GM21825 (cell line): ENCODE data around the gene PLAAT3.
"Not testable (repeated sequence)": the region's sequence is repeated elsewhere in the genome, so short reads cannot be mapped to it uniquely, and the experiment has no call there.

Experiments used
- ATAC-seq: cut with Tn5 transposase; IDR thresholded peaks from one replicate; pipeline ENCODE4 v1.9.1; 2021; ENCODE audit warnings: mild to moderate bottlenecking, moderate library complexity; ENCODE audit not compliant: unreplicated experiment

The PLAAT3 gene

GRCh38 chr11:63572026-63572688 is 42.1 kb downstream of the PLAAT3 start:
- ATAC-seq, result no peak

DNA sequence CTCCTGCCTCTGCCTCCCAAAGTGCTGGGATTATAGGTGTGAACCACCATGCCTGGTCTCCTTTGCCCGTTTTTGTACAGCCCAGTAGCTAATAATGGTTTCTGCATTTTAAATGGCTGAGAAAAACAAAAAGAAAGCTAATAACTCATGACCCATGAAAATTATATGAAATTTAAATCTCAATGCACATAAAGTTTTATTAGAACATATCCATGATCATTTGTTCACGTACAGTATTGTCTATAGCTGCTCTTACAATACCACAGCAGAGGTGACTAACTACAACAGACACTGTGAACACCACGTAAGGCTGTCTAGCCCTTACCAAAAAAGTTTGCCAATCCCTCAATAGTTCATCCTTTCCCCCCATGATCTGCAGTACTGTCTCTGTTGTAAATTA is 44.7 kb downstream of the PLAAT3 start:
- no peak for ATAC-seq

DNA sequence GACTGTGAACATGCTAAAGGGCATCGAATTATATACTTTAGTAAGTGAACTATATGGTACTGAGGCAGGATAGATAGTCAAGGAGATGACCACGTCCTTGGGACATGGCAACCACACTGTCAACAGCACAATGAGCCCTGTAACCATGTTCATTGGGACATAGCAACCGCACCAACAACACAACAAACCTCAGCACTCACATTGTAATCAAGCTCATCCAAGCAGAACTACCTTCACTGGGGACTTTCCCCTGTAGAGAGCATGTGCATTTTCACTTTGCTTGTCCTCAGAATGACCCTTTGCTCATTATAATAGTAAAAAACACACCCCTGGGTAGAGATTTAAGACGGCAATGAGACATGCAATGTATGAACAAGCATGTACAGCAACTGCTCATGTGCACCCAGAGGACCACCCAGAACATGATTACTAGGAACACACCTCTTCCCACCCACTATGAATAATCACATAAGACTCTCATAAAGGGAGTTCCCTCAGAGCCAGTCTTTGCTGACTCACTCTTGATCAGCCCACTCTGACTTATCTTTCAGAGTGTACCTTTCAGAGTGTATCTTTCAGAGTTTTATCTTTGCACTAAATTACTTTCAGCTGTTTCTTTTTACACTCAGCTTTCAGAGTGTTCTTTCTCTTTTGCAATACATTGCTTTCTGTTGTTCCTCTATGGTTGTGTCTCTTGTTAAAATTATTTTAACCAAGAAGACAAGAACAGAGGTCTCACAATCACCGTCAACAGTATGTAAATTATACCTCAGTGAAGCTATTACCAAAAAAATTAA is 47.0 kb downstream of the PLAAT3 start:
- peak; percentile 76 for ATAC-seq

GRCh38 chr11:63564784-63565350 is 49.4 kb downstream of the PLAAT3 start:
- no peak for ATAC-seq

DNA sequence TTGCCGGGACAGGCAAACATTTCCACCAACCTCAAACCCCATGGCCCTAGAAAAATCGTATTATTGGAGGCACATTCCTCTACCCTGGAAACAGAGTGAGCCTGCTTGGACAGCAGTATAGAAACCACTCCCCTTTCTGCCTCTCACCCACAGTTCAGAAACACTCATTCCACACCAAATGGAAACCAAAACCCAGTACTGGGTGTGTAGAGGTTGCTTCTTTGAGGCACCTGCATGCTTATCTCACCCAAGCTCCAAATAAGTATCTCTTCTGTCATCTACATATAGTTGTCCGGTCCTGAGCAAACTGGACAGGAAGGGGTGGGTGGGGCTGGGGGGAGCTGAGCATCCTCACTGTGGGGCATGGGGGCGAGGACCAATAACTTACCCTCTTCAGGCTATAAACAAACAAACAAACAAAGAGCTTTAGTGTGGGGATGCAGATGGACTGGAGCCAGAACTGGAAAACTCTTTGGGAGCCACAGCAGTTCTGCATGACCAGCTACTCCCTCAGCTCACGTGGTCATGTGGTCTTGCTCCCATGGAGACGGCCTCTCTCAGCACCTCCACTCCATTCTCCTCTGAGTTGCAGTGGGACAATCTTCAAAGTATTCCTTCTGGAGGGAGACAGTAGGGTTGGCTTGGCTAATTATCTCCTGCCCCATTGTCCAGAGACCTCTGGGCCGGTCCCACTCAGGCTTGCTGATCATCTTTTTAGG is 50.0 kb downstream of the PLAAT3 start:
- ATAC-seq, result peak; percentile 53

- no peak for ATAC-seq
Measured at GRCh38 chr11:63563201-63564055, 50.8 kb downstream of the PLAAT3 start, which contains the start of gene PLAAT2. PLAAT2 (minus strand) TSS chr11:63563379; CDS start chr11:63563324, 55 bp downstream.

DNA sequence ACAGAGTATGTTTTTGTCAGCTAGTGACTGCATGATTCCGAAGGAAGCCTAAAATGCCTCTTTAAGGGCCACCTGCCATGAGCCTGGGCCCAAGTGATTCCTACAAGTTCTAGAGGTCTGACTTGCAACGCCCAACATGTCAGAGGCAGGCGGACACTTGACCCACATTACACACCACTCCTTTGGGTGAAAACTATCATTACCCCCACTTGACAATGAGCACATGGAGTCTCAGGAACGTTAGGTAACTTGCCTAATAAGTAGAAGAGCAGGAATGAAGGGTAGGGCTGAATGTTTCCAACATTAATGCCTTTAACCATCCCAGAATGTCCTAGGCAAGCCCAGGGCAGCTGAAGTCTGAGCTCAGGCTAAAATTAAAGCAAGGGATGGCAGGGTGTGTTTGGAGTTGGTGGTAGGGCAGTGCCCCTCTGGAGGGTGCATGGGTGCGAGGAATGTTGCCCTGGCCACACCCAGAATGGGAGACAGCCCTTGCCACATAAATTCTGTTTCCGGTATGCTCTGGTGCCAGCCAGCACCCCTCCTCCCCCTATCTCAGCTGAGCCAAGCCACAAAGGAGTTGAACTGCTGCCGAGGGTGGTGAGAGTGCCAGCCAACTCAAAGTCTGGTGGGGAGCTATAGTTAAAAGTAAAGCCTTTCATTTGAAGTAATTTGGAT is 53.6 kb downstream of the PLAAT3 start:
- ATAC-seq, result no peak

DNA sequence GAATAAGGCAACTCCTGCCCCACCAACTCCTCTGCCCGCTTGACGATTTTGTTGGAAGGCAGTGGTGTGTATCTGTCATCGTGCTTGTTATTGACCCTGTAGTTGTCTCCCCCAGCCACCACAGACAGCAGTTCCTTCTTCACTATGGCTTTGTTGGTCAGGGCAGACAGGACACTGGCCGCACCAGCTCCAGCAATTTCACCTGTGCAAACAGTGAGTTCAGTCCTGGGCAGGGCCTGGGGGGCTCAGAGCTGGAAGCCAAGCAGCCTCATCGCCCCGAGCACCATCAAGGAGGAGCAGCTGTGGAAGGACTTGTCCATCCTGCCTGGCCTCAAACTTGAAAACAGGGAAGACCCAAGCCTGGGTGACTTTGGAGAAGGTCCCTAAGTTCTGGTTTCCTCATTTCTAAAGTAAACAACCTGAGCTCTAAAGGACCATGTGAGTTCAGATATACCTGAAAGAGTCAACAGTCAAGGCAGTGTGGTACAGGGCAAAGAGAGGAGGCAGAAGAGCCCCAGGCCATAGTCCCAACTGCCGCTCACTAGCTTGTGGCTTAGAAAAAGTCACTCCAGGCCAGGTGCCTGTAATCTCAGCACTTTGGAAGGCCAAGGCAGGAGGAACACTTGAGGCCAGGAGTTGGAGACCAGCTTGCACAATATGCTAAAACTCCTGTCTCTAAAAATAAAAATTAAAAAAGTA is 55.6 kb downstream of the PLAAT3 start:
- no peak for ATAC-seq

- ATAC-seq, result no peak
Measured at GRCh38 chr11:63557570-63557969, 56.7 kb downstream of the PLAAT3 start.

DNA sequence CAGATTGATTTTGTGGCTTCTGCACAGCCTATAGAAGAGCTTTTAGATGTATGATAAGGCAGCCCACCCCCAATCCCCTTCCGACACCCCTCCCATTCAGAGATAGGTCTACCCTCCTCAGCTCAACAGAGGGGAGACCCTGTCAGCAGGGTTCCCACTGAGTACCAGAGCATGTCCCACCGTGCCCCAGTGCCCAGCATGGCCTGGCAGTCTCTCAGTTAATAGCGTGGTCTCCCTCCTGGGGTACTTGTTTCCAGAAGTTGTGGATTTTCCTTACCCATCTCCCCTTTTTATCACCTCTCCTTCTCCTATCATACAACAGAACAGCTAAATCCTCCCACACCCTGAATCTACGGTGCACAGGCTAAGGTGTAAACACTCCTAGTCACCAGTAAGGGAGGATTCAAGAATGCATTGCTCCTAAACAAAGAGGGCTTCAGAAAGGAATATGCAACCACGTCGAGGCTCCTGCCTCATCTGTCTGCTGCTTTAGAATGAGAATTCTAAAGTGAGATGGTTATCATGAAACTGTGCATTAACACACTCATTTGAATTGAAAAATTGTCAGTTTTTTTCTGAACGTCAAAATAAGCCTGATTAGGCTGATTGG is 57.7 kb downstream of the PLAAT3 start:
- no peak for ATAC-seq

GRCh38 chr11:63554877-63555223 is 59.4 kb downstream of the PLAAT3 start:
- ATAC-seq, result no peak

DNA sequence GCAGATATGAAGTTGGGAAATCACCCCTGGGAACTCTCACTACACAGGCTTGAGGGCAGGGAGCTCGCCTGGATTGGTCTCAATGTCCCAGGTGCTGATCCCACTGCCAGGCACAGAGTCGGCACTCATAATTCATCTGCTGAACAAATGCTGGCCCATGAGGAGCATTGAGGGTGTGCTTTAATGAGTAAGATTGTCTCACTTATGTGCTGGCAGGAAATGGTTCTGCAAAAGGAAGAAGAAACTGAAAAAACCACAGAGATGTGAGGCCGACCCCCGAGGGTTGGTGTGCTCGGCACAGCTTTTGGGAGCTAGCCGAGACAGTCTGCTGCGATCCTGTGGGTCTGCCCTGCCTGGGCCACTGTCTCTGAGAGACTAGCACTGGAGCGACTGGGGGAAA is 60.5 kb downstream of the PLAAT3 start:
- peak; percentile 83 for ATAC-seq

GRCh38 chr11:63552921-63553320 is 61.3 kb downstream of the PLAAT3 start:
- ATAC-seq, result no peak

- ATAC-seq, result no peak
Measured at GRCh38 chr11:63551889-63552266, 62.4 kb downstream of the PLAAT3 start.

- ATAC-seq, result no peak
Measured at GRCh38 chr11:63551091-63551888, 62.9 kb downstream of the PLAAT3 start.

- ATAC-seq, result not testable (repeated sequence)
Measured at GRCh38 chr11:63550156-63550700, 64.0 kb downstream of the PLAAT3 start.

DNA sequence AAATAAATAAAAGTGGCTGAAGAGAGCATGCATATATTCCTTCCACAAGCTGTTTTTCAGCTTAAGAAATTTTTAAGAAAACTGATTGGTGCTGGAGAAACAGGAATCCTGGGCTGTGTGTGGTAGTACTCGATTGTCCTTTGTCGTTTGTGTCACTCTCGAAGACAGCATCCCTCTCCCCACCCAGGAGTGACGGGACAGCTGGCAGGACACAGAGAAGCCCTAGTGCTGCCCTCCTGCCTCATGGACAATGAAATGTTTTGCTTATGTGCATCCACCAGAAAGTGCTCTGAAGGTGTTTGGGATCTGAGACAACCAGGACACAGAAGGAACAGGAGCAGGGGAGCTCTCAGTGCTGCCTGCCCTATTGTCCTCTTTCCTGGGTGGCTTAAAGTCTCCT is 64.8 kb downstream of the PLAAT3 start:
- no peak for ATAC-seq

DNA sequence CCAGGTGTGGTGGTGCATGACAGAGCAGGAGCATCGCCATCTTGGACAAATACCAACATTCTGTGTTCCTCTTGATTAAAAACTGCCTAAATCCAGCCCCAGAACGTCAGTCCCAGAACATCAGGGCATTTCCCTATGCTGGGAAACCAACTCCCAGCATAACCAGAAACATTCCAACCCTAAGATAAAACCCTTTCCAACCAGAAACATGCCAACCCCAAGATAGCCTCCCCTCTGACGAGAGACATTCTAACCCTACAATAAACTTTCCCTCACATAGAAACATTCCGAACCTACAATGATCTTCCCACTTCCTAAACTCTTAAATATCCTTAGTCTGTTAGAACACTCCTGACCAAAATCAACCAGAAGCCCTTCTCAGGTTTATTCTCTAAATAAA is 66.1 kb downstream of the PLAAT3 start:
- no peak for ATAC-seq
